ENCODE measurements around the gene LARGE1. TPM values are rescaled to one million over a fixed set of nuclear protein-coding genes. Genes with fewer than 3 reads are reported as not detected.

LARGE1 gene
- total RNA-seq, 4 donors from 2014 or later = 78.1 to 156 (median 104) TPM

DNA sequence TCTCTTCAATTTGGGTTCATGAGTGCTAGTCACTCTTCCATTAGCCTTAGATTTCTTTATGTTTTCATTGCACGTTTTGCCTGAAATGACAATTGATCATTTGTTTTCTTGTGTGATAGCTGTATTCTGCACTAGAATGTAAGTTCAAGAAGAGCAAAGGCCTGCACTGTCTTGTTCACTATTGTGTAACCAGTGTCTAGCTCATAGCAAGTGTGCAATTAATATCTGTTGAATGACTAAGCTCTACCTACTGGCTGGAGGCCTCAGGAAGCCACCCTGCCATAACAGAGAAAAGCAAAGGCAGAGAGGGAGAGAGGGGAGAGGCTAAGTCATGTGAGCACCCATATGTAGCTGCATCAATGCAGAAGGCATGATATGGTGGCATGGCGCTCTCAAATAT lies 569.3 kb downstream of the LARGE1 start:
- H3K27me3 ChIP-seq = no peaks in the 10 kb centered on the region
- H3K4me1 ChIP-seq = no peaks in the 10 kb centered on the region
- peaks cover 0 to 3% (median 0%) of the 10 kb centered on the region in 3 donors for H3K36me3 ChIP-seq
- H3K27ac ChIP-seq = no peak overlapping the region
- no peaks in the 10 kb centered on the region for H3K9me3 ChIP-seq
- no peak overlapping the region for H3K4me3 ChIP-seq
- no peak for TF ChIP-seq POLR2A (IDR thresholded peaks at IDR 0.05)
- TF ChIP-seq, protein P1, sequence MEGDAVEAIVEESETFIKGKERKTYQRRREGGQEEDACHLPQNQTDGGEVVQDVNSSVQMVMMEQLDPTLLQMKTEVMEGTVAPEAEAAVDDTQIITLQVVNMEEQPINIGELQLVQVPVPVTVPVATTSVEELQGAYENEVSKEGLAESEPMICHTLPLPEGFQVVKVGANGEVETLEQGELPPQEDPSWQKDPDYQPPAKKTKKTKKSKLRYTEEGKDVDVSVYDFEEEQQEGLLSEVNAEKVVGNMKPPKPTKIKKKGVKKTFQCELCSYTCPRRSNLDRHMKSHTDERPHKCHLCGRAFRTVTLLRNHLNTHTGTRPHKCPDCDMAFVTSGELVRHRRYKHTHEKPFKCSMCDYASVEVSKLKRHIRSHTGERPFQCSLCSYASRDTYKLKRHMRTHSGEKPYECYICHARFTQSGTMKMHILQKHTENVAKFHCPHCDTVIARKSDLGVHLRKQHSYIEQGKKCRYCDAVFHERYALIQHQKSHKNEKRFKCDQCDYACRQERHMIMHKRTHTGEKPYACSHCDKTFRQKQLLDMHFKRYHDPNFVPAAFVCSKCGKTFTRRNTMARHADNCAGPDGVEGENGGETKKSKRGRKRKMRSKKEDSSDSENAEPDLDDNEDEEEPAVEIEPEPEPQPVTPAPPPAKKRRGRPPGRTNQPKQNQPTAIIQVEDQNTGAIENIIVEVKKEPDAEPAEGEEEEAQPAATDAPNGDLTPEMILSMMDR (IDR thresholded peaks at IDR 0.05) = no peak
- no peak for DNase-seq

DNA sequence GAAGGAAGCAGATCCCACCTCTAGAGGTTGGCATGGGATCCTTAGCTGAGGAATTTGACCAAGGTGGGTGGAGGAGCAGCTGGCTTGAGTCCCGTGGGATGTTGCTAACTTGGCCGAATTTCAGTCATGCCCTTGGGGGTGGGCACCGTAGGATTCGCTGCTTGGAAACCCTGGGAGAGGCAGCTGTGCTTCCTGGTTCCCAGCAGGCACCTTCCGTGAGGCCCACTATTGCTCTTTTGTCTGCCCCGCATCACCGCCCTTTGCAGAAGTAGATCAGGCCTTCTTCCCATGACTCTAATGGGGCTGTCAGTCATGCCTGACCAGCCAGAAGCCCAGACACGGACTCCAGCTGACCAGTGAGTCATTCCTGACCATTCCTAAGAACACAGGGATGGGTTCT lies 569.8 kb downstream of the LARGE1 start:
- H3K27ac ChIP-seq = no peak overlapping the region
- no peak overlapping the region for H3K4me3 ChIP-seq
- DNase-seq = no peak
- H3K4me1 ChIP-seq = no peaks in the 10 kb centered on the region
- peaks cover 0 to 3% (median 0%) of the 10 kb centered on the region in 3 donors for H3K36me3 ChIP-seq
- TF ChIP-seq, protein P1 (IDR thresholded peaks at IDR 0.05) = no peak
- TF ChIP-seq POLR2A (IDR thresholded peaks at IDR 0.05) = no peak
- no peaks in the 10 kb centered on the region for H3K27me3 ChIP-seq
- H3K9me3 ChIP-seq = no peaks in the 10 kb centered on the region

DNA sequence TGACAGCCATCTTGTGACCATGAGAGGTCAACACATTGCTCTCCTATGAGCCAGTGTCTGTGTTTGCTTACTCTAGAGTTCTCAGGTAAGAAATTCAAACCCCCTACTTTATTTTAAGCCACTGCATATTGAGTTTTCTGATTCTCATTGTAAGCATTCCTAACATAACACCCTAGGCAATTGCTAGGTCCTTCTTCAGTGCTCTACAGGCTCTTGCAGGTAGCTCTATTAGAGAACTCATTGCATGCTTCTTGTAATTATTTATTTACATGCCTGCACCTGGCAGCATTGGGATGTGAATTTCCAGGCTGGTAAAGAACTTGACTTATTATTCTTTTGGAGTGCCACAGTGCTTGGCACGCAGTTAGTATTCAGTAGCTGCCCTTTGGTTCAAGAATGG lies 573.3 kb downstream of the LARGE1 start:
- H3K9me3 ChIP-seq = no peaks in the 10 kb centered on the region
- H3K36me3 ChIP-seq = peaks cover 0 to 6% (median 0%) of the 10 kb centered on the region in 3 donors
- no peaks in the 10 kb centered on the region for H3K27me3 ChIP-seq
- H3K4me3 ChIP-seq = no peak overlapping the region
- H3K27ac ChIP-seq = no peak overlapping the region
- no peak for DNase-seq
- no peaks in the 10 kb centered on the region for H3K4me1 ChIP-seq
- TF ChIP-seq POLR2A (IDR thresholded peaks at IDR 0.05) = no peak
- TF ChIP-seq, protein P1 (IDR thresholded peaks at IDR 0.05) = no peak

DNA sequence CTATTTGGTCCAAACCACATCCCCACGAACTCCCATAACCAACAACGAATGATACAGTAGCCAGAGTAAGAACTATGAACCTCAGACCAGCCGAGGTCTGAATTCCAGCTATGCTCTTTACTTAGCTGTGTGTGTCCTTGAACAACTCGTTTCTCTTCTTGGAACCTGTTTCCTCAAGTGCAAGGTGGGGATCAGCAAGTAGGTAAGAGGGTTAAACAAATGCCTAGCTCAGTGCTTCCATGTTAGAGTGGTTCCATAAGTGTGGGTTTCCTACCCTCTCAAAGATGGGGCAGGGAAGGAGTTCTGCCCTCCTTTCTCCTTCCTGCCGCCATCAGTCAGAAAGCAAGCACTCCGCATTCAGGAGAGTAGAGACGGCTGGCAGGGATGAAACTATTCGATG lies 578.7 kb downstream of the LARGE1 start:
- TF ChIP-seq, protein P1 (IDR thresholded peaks at IDR 0.05) = no peak
- no peak for TF ChIP-seq POLR2A (IDR thresholded peaks at IDR 0.05)
- Histone ChIP-seq H3K27ac (no peak overlapping the region), H3K36me3 (peaks cover 0 to 8% (median 0%) of the 10 kb centered on the region in 3 donors), H3K4me3 (no peak overlapping the region), H3K27me3 (no peaks in the 10 kb centered on the region), H3K4me1 (no peaks in the 10 kb centered on the region), H3K9me3 (no peaks in the 10 kb centered on the region)
- no peak for DNase-seq

DNA sequence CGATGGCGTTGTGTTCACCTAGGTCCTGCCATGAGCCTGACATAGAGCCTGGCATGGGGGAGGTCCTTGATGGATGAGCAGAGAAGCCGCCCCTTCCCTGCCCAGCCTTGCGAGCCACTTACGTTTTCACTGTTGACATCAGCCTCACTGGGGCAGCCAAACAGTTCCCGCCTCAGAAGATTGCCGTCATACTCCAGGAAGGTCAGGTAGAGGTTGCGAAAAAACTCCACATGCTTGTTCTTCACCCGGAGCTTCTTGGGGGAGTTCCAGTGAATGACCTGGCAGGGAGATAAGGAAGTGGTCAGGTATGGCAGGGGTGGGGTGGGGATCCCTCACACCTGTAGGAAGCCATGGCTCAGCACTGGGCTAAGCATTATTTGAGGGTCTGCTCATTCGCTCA lies 582.8 kb downstream of the LARGE1 start:
- no peak for DNase-seq
- Histone ChIP-seq H3K27ac (no peak overlapping the region), H3K36me3 (peaks cover 0 to 8% (median 0%) of the 10 kb centered on the region in 3 donors), H3K9me3 (no peaks in the 10 kb centered on the region), H3K27me3 (no peaks in the 10 kb centered on the region), H3K4me1 (peaks cover 0 to 6% (median 0%) of the 10 kb centered on the region in 4 donors), H3K4me3 (no peak overlapping the region)
- TF ChIP-seq POLR2A (IDR thresholded peaks at IDR 0.05) = no peak
- TF ChIP-seq, protein P1 (IDR thresholded peaks at IDR 0.05) = no peak

All from Peyer's patch (tissue), 4 donors.